ENCODE measurements around the gene PABPC3. TPM values are rescaled to one million over a fixed set of nuclear protein-coding genes. Genes with fewer than 3 reads are reported as not detected.
A peak's percentile ranks its signal among the peaks of the same experiment; 100 is the strongest.

PABPC3 gene
- total RNA-seq, 1 experiment from 2014 or later, result 0.59 TPM

- peak; percentile 50 to 60 for DNase-seq
- Histone ChIP-seq H3K9me3 (0 out of 2 replicates have a peak, but pooled peaks cover 4% of the 10 kb centered on the region), H3K36me3 (ENCODE audit: control insufficient read depth, insufficient read depth, low read length) (no peaks in the 10 kb centered on the region), H3K27me3 (replicated peaks; ENCODE audit: control insufficient read depth, insufficient read depth, low read length) (no peaks in the 10 kb centered on the region; the same call in 1 of the 2 replicates), H3K4me3 (ENCODE audit: low read depth, low read length) (no peak overlapping the region), H3K4me1 (no peaks in the 10 kb centered on the region)
- ChIA-PET CTCF (interaction anchor here (1.7 kb wide), 1 partner anchor 29 kb away, joined by 7 read pairs; no protein-coding TSS in a partner anchor), POLR2A (no interaction called here)
- Mint-ChIP-seq H3K9me3 (ENCODE audit: unreplicated experiment) (no peaks in the 10 kb centered on the region), H3K27ac (ENCODE audit: unreplicated experiment) (no peak overlapping the region), H3K4me1 (ENCODE audit: low read depth, unreplicated experiment) (no peaks in the 10 kb centered on the region), H3K36me3 (ENCODE audit: insufficient read depth, unreplicated experiment) (no peaks in the 10 kb centered on the region), H3K4me3 (ENCODE audit: unreplicated experiment) (no peak overlapping the region), H3K27me3 (ENCODE audit: insufficient read depth, unreplicated experiment) (peaks cover 2% of the 10 kb centered on the region)
- BruUV-seq (replicated peaks), result no TSS peak
- peak; percentile 69 to 75 for TF ChIP-seq CTCF (IDR thresholded peaks at IDR 0.05; ENCODE audit: insufficient read depth in 1 of 2, low read depth in 1 of 2, low read length in 1 of 2, severe bottlenecking in 1 of 2, unreplicated experiment in 1 of 2)
- intact Hi-C loops (cut with micrococcal nuclease; ENCODE audit: unreplicated experiment), result loop anchor here (1.0 kb wide), 1 partner anchor 29 kb away; no protein-coding TSS in a partner anchor
Observed at GRCh38 chr13:25085125-25085742, 10.7 kb upstream of the PABPC3 start.

- H3K4me1 Mint-ChIP-seq (ENCODE audit: low read depth, unreplicated experiment), result no peaks in the 10 kb centered on the region
- Histone ChIP-seq H3K4me3 (ENCODE audit: low read depth, low read length) (no peak overlapping the region), H3K36me3 (ENCODE audit: control insufficient read depth, insufficient read depth, low read length) (no peaks in the 10 kb centered on the region), H3K27me3 (replicated peaks; ENCODE audit: control insufficient read depth, insufficient read depth, low read length) (no peaks in the 10 kb centered on the region), H3K9me3 (no peaks in the 10 kb centered on the region), H3K4me1 (no peaks in the 10 kb centered on the region)
- no TSS peak for BruUV-seq (replicated peaks)
- POLR2A ChIA-PET, result no interaction called here
- H3K36me3 Mint-ChIP-seq (ENCODE audit: insufficient read depth, unreplicated experiment), result no peaks in the 10 kb centered on the region
- no peak overlapping the region for H3K27ac Mint-ChIP-seq (ENCODE audit: unreplicated experiment)
- no peaks in the 10 kb centered on the region for H3K9me3 Mint-ChIP-seq (ENCODE audit: unreplicated experiment)
- CTCF ChIA-PET, result no interaction called here
- no peak for TF ChIP-seq CTCF (IDR thresholded peaks at IDR 0.05; ENCODE audit: insufficient read depth in 1 of 2, low read depth in 1 of 2, low read length in 1 of 2, severe bottlenecking in 1 of 2, unreplicated experiment in 1 of 2)
- intact Hi-C loops (cut with micrococcal nuclease; ENCODE audit: unreplicated experiment), result no loop called here
- DNase-seq, result no peak
- no peak overlapping the region for H3K4me3 Mint-ChIP-seq (ENCODE audit: unreplicated experiment)
- H3K27me3 Mint-ChIP-seq (ENCODE audit: insufficient read depth, unreplicated experiment), result peaks cover 9% of the 10 kb centered on the region
Observed at GRCh38 chr13:25088562-25089221, 7.2 kb upstream of the PABPC3 start.

- no peaks in the 10 kb centered on the region for H3K36me3 Mint-ChIP-seq (ENCODE audit: insufficient read depth, unreplicated experiment)
- ChIA-PET POLR2A (no interaction called here), CTCF (interaction anchor here (1.3 kb wide), 1 partner anchor 17 kb away, joined by 3 read pairs; no protein-coding TSS in a partner anchor)
- H3K36me3 ChIP-seq (ENCODE audit: control insufficient read depth, insufficient read depth, low read length), result no peaks in the 10 kb centered on the region
- intact Hi-C loops (cut with micrococcal nuclease; ENCODE audit: unreplicated experiment), result no loop called here
- DNase-seq, result no peak
- no peaks in the 10 kb centered on the region for H3K27me3 ChIP-seq (replicated peaks; ENCODE audit: control insufficient read depth, insufficient read depth, low read length)
- BruUV-seq (replicated peaks), result no TSS peak
- no peak overlapping the region for H3K27ac Mint-ChIP-seq (ENCODE audit: unreplicated experiment)
- H3K27me3 Mint-ChIP-seq (ENCODE audit: insufficient read depth, unreplicated experiment), result peaks cover 21% of the 10 kb centered on the region
- TF ChIP-seq CTCF (IDR thresholded peaks at IDR 0.05; ENCODE audit: insufficient read depth in 1 of 2, low read depth in 1 of 2, low read length in 1 of 2, severe bottlenecking in 1 of 2, unreplicated experiment in 1 of 2), result no peak
- H3K4me1 ChIP-seq, result no peaks in the 10 kb centered on the region
- H3K9me3 ChIP-seq, result no peaks in the 10 kb centered on the region
- no peaks in the 10 kb centered on the region for H3K4me1 Mint-ChIP-seq (ENCODE audit: low read depth, unreplicated experiment)
- H3K9me3 Mint-ChIP-seq (ENCODE audit: unreplicated experiment), result no peaks in the 10 kb centered on the region
- no peak overlapping the region for H3K4me3 Mint-ChIP-seq (ENCODE audit: unreplicated experiment)
- H3K4me3 ChIP-seq (ENCODE audit: low read depth, low read length), result no peak overlapping the region
Observed at GRCh38 chr13:25097426-25097825, 1.5 kb downstream of the PABPC3 start.
